CD4-positive, alpha-beta memory T cell (primary cell): ENCODE data around the gene SELENOP. TPM values are rescaled to one million over a fixed set of nuclear protein-coding genes. Genes with fewer than 3 reads are reported as not detected.

ENCODE experiments used
- CTCF ChIA-PET: fragments of 350-600 bp; sonication (Branson Sonifier 250); formaldehyde crosslinking; loops from one replicate; lab custom pipeline; 2021; ENCODE audit warnings: inconsistent platforms; ENCODE audit not compliant: partially characterized antibody; lab: Charles Lee
- POLR2A ChIA-PET: fragments of 350-600 bp; sonication (Branson Sonifier 250); formaldehyde crosslinking; loops from one replicate; lab custom pipeline; 2021; ENCODE audit not compliant: partially characterized antibody; lab: Charles Lee
- DNase-seq, 5 donors: peaks; one replicate each; pipeline versions ENCODE4 v3.0.0 to v3.0.0-alpha.2; 2020 to 2022; ENCODE audit warnings: mixed read lengths in 1 of 5
- H3K27ac ChIP-seq: one replicate; pipeline ENCODE4 v1.7.0; 2013; ENCODE audit warnings: low read depth, low read length
- H3K27me3 ChIP-seq: 2 replicates; pipeline ENCODE4 v1.7.0; 2013; ENCODE audit warnings: mild to moderate bottlenecking, low read length, moderate library complexity; ENCODE audit not compliant: insufficient read depth
- H3K36me3 ChIP-seq: 2 replicates; pipeline ENCODE4 v1.7.0; 2013; ENCODE audit warnings: mild to moderate bottlenecking, low read length, moderate library complexity; ENCODE audit not compliant: insufficient read depth
- H3K4me1 ChIP-seq: 2 replicates; pipeline ENCODE4 v1.7.0; 2013; ENCODE audit warnings: mild to moderate bottlenecking, low read length, moderate library complexity; ENCODE audit not compliant: insufficient read depth
- H3K4me3 ChIP-seq, 2 donors: one replicate each; pipeline ENCODE4 v1.7.0; 2013; ENCODE audit warnings: low read length in 2 of 2, mild to moderate bottlenecking in 1 of 2
- H3K9me3 ChIP-seq, 2 donors: one replicate each; pipeline ENCODE4 v1.7.0; 2013; ENCODE audit warnings: low read length in 2 of 2, control low read depth in 1 of 2; ENCODE audit not compliant: control insufficient read depth in 1 of 2
- H3K27ac Mint-ChIP-seq, 7 donors: one replicate each; pipeline ENCODE4 v1.8.0; 2020 to 2021; ENCODE audit warnings: mixed read lengths in 7 of 7, mild to moderate bottlenecking in 6 of 7, inconsistent platforms in 3 of 7, moderate library complexity in 3 of 7
- H3K27me3 Mint-ChIP-seq, 2 donors: one replicate each; pipeline ENCODE4 v1.8.0; 2020 to 2021; ENCODE audit warnings: mixed read lengths in 2 of 2
- H3K36me3 Mint-ChIP-seq, 2 donors: one replicate each; pipeline ENCODE4 v1.8.0; 2020 to 2021; ENCODE audit warnings: mixed read lengths in 2 of 2, inconsistent platforms in 1 of 2, mild to moderate bottlenecking in 1 of 2
- H3K4me1 Mint-ChIP-seq, 4 donors: one replicate each; pipeline ENCODE4 v1.8.0; 2020 to 2021; ENCODE audit warnings: mixed read lengths in 4 of 4, mild to moderate bottlenecking in 1 of 4
- H3K4me3 Mint-ChIP-seq, 8 donors: one replicate each; pipeline ENCODE4 v1.8.0; 2020 to 2021; ENCODE audit warnings: mixed read lengths in 8 of 8, mild to moderate bottlenecking in 7 of 8, moderate library complexity in 6 of 8, inconsistent platforms in 3 of 8
- H3K9me3 Mint-ChIP-seq, 8 donors: one replicate each; pipeline ENCODE4 v1.8.0; 2020 to 2021; ENCODE audit warnings: mixed read lengths in 8 of 8, mild to moderate bottlenecking in 5 of 8, inconsistent platforms in 3 of 8, moderate library complexity in 1 of 8
- intact Hi-C: fragments of 100-400 bp; cut with micrococcal nuclease; formaldehyde crosslinking; loops from one replicate; pipeline ENCODE4 v1.15.1; 2023
- polyA plus RNA-seq, 2 donors: library from polyadenylated mRNA; unstranded; fragments of 300-500 nt; fragmentation: Illumina TruSeq; gene quantifications; one replicate each; pipeline ENCODE4 v1.2.3, GENCODE V29; 2021
- total RNA-seq, 2 experiments: library from RNA; stranded (reverse); gene quantifications; one replicate each; pipeline ENCODE4 v1.2.3, GENCODE V29; 2021

SELENOP gene
- total and polyA plus RNA-seq, 4 experiments from 2014 or later: 0.64 to 1.4 (median 0.86) TPM; not detected in 1

DNA sequence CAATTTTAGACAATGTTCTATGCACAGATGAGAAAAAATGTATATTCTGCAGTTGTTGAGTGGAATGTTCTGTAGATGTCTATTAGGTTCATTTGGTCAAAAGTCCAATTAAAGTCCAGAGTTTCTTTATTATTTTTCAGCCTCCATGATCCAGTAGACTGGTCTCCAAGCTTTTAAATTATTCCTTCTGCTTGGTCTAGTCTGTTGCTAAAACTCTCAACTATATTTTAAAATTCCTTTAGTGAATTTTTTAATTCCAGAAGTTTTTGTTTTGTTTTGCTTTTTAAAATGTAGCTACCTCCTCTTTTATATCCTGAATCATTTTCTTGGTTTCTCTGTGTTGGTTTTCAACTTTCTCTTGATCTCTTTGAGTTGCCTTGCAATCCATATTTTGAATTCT lies 24.6 kb downstream of the SELENOP start:
- intact Hi-C loops: no loop called here
- no peaks in the 10 kb centered on the region for H3K4me1 Mint-ChIP-seq
- Histone ChIP-seq H3K27me3 (no peaks in the 10 kb centered on the region), H3K9me3 (peaks cover 0 to 9% of the 10 kb centered on the region in 2 donors), H3K27ac (no peak overlapping the region), H3K4me1 (no peaks in the 10 kb centered on the region), H3K36me3 (no peaks in the 10 kb centered on the region), H3K4me3 (no peak overlapping the region)
- CTCF ChIA-PET: no interaction called here
- no peak overlapping the region for H3K27ac Mint-ChIP-seq
- no peak for DNase-seq
- H3K36me3 Mint-ChIP-seq: peaks cover 17 to 28% of the 10 kb centered on the region in 2 donors
- H3K27me3 Mint-ChIP-seq: peaks cover 1% of the 10 kb centered on the region in 2 donors
- POLR2A ChIA-PET: no interaction called here
- no peak overlapping the region for H3K4me3 Mint-ChIP-seq
- H3K9me3 Mint-ChIP-seq: peaks cover 3 to 53% (median 38%) of the 10 kb centered on the region in 8 donors

DNA sequence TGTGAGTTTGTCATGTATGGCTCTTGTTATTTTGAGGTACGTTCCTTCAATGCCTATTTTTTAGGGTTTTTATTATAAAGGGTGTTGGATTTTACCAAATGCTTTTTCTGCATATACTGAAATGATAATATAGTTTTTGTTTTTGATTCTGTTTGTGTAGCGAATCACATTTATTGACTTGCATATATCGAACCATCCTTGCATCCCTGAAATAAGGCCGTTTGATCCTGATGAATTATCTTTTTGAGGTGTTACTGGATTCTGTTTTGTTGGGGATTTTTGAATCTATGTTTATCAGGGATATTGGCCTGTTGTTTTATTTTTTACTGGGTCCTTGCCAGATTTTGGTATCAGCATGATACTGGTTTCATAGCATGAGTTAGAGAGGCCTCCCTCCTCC lies 25.9 kb downstream of the SELENOP start:
- peaks cover 17 to 28% of the 10 kb centered on the region in 2 donors for H3K36me3 Mint-ChIP-seq
- Histone ChIP-seq H3K27me3 (no peaks in the 10 kb centered on the region), H3K9me3 (peaks cover 0 to 9% of the 10 kb centered on the region in 2 donors), H3K27ac (no peak overlapping the region), H3K4me1 (no peaks in the 10 kb centered on the region), H3K36me3 (no peaks in the 10 kb centered on the region), H3K4me3 (no peak overlapping the region)
- ChIA-PET POLR2A (no interaction called here), CTCF (no interaction called here)
- DNase-seq: no peak
- no peaks in the 10 kb centered on the region for H3K4me1 Mint-ChIP-seq
- H3K27ac Mint-ChIP-seq: no peak overlapping the region
- no peaks in the 10 kb centered on the region for H3K27me3 Mint-ChIP-seq
- peaks cover 3 to 52% (median 35%) of the 10 kb centered on the region in 8 donors for H3K9me3 Mint-ChIP-seq
- H3K4me3 Mint-ChIP-seq: no peak overlapping the region
- intact Hi-C loops: no loop called here

DNA sequence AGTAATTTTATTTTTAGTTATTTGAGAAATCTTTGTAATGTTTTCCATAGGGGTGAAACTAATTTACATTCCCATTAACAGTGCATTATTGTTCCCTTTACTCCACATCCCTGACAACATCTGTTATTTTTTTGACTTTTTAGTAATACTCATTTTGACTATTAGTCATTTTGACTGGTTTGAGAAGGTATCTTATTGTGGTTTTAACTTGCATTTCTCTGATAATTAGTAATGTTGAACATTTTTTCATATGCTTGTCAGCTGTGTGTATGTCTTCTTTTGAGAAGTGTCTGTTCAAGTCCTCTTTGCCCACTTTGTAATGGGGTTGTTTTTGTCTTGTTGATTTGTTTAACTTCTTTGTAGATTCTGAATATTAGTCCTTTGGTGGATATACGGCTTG lies 27.6 kb downstream of the SELENOP start:
- intact Hi-C loops: no loop called here
- H3K9me3 Mint-ChIP-seq: peaks cover 3 to 41% (median 27%) of the 10 kb centered on the region in 8 donors
- CTCF ChIA-PET: no interaction called here

DNA sequence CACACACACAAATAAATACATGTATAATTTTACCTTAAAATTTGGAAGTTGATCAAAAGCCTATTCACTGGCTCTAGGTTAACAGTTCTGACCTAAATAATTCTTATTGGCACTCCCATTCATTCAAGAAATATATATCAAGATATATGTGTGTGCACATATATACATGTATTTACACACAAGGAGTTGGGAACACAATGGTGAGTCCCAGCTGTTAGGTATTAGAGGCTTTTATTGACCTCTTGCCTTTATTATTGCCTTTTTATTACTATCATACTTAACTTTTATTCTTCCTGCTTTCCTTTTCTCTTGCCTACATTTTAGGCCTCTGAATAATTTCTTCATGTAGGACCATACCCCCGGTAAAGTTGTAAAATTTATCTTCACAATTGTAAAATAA lies 30.1 kb downstream of the SELENOP start:
- Mint-ChIP-seq H3K4me3 (no peak overlapping the region), H3K36me3 (peaks cover 10 to 17% of the 10 kb centered on the region in 2 donors), H3K27ac (no peak overlapping the region), H3K4me1 (peaks cover 2 to 8% (median 6%) of the 10 kb centered on the region in 4 donors), H3K27me3 (no peaks in the 10 kb centered on the region), H3K9me3 (peaks cover 3 to 17% (median 13%) of the 10 kb centered on the region in 8 donors)
- no peak overlapping the region for H3K27ac ChIP-seq
- H3K4me3 ChIP-seq: no peak overlapping the region
- H3K27me3 ChIP-seq: no peaks in the 10 kb centered on the region
- no peaks in the 10 kb centered on the region for H3K4me1 ChIP-seq
- intact Hi-C loops: no loop called here
- H3K36me3 ChIP-seq: no peaks in the 10 kb centered on the region
- no peak for DNase-seq
- ChIA-PET CTCF (no interaction called here), POLR2A (no interaction called here)
- H3K9me3 ChIP-seq: peaks cover 0 to 5% of the 10 kb centered on the region in 2 donors

More for the DNA sequence above, 27.6 kb downstream of the SELENOP start:
- Histone ChIP-seq H3K4me1 (no peaks in the 10 kb centered on the region), H3K4me3 (no peak overlapping the region), H3K27ac (no peak overlapping the region), H3K36me3 (no peaks in the 10 kb centered on the region), H3K27me3 (no peaks in the 10 kb centered on the region), H3K9me3 (peaks cover 0 to 9% of the 10 kb centered on the region in 2 donors)
- Mint-ChIP-seq H3K4me1 (peaks cover 0 to under 1% (median under 1%) of the 10 kb centered on the region in 4 donors), H3K27ac (no peak overlapping the region), H3K36me3 (peaks cover 17 to 28% of the 10 kb centered on the region in 2 donors), H3K27me3 (no peaks in the 10 kb centered on the region), H3K4me3 (no peak overlapping the region)
- POLR2A ChIA-PET: no interaction called here
- no peak for DNase-seq

DNA sequence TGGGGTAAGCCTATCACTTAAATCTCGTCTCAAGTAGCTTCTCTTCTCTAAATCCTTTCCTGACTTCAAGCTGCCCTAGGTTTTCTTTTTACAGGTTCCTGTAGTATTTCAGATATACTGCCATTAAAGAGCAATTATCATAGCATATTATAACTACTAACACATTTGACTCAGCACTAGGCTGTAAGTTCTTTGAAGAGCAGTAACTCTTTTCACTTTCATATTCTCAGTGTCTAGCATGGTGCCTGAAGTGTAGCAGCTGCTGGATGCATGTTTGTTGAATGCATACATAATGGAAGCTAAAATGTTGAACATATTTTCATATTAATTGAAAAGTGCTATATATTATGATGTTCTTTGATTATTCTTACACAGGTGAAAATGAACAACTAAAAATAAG lies 32.6 kb downstream of the SELENOP start:
- H3K4me3 Mint-ChIP-seq: no peak overlapping the region
- Histone ChIP-seq H3K27me3 (no peaks in the 10 kb centered on the region), H3K36me3 (no peaks in the 10 kb centered on the region), H3K4me3 (no peak overlapping the region), H3K4me1 (no peaks in the 10 kb centered on the region), H3K27ac (no peak overlapping the region), H3K9me3 (no peaks in the 10 kb centered on the region)
- intact Hi-C loops: no loop called here
- ChIA-PET CTCF (no interaction called here), POLR2A (no interaction called here)
- H3K36me3 Mint-ChIP-seq: no peaks in the 10 kb centered on the region
- H3K4me1 Mint-ChIP-seq: peaks cover 2 to 8% (median 6%) of the 10 kb centered on the region in 4 donors
- DNase-seq: no peak
- peaks cover 0 to 2% of the 10 kb centered on the region in 2 donors for H3K27me3 Mint-ChIP-seq
- peaks cover 0 to 2% (median 0%) of the 10 kb centered on the region in 8 donors for H3K9me3 Mint-ChIP-seq
- no peak overlapping the region for H3K27ac Mint-ChIP-seq

DNA sequence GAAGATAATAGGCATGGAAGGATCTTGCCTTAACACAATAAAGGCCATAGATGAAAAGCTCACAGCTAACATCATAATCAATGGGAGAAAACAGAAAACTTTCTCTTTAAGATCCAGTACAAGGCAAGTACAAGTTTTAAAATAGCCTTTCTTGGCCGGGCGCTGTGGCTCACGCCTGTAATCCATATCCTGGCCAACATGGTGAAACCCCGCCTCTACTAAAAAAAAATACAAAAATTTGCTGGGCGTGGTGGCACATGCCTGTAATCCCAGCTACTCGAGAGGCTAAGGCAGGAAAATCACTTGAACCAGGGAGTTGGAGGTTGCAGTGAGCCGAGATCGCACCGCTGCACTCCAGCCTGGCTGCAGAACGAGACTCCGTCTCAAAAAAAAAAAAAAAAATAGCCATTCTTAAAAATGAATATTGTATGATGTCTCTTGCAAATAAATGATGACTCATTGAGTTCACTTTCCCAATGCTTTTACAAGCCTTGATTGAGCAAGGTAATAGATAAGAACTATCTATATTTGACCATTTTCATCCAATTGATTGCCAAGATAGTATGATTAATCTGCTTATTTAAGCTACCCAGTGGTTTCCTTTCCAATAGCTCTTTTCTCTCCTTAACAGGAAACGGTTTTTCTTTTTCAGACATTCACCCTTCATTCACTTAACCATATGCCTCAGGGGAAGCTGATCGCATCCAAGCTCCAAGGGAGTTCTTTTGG lies 39.3 kb downstream of the SELENOP start:
- no peaks in the 10 kb centered on the region for H3K4me1 Mint-ChIP-seq
- POLR2A ChIA-PET: no interaction called here

DNA sequence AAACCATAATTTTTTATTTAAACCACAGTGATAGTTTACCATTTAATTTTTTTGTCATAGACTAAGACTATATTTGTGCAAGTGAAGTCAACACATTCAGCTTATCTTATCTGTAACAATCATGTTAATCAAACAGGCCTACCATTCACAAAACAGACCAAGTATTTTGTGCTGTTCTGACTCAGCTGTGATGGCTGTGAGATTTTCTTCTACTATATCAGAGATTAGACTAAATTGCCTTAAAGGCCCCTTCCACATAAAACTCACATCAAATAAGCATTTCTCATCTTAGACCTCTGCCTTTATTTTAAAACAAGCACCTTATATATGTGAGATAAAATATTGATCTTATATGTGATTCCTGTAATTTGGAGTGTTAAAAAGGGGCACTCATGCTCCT lies 41.7 kb downstream of the SELENOP start:
- ChIA-PET POLR2A (no interaction called here), CTCF (interaction anchor here (1.4 kb wide), 1 partner anchor 255 kb away, joined by 4 read pairs; no protein-coding TSS in a partner anchor)
- Histone ChIP-seq H3K4me1 (no peaks in the 10 kb centered on the region), H3K4me3 (no peak overlapping the region), H3K9me3 (no peaks in the 10 kb centered on the region), H3K27me3 (no peaks in the 10 kb centered on the region), H3K27ac (no peak overlapping the region), H3K36me3 (no peaks in the 10 kb centered on the region)
- H3K4me3 Mint-ChIP-seq: no peak overlapping the region
- no peaks in the 10 kb centered on the region for H3K9me3 Mint-ChIP-seq
- DNase-seq: no peak
- peaks cover 5 to 8% of the 10 kb centered on the region in 2 donors for H3K27me3 Mint-ChIP-seq
- H3K4me1 Mint-ChIP-seq: no peaks in the 10 kb centered on the region
- no peak overlapping the region for H3K27ac Mint-ChIP-seq
- intact Hi-C loops: no loop called here
- no peaks in the 10 kb centered on the region for H3K36me3 Mint-ChIP-seq

More for the DNA sequence above, 39.3 kb downstream of the SELENOP start:
- Histone ChIP-seq H3K36me3 (no peaks in the 10 kb centered on the region), H3K4me3 (no peak overlapping the region), H3K27ac (no peak overlapping the region), H3K27me3 (no peaks in the 10 kb centered on the region), H3K4me1 (no peaks in the 10 kb centered on the region), H3K9me3 (no peaks in the 10 kb centered on the region)
- H3K36me3 Mint-ChIP-seq: no peaks in the 10 kb centered on the region
- H3K27me3 Mint-ChIP-seq: peaks cover 7 to 8% of the 10 kb centered on the region in 2 donors
- no peaks in the 10 kb centered on the region for H3K9me3 Mint-ChIP-seq
- no peak for DNase-seq
- CTCF ChIA-PET: no interaction called here
- no peak overlapping the region for H3K4me3 Mint-ChIP-seq
- intact Hi-C loops: no loop called here
- no peak overlapping the region for H3K27ac Mint-ChIP-seq
